Mucosa of stomach (tissue), 1 donor: Measurements from ENCODE around the gene BUB1.
"Not testable (repeated sequence)": the region's sequence is repeated elsewhere in the genome, so short reads cannot be mapped to it uniquely, and the experiment has no call there.

ENCODE experiments used
- H3K27me3 ChIP-seq: one replicate; pipeline ENCODE4 v1.7.0; 2013; ENCODE audit warnings: mild to moderate bottlenecking, low read length; ENCODE audit not compliant: control insufficient read depth, insufficient read depth
- H3K36me3 ChIP-seq: one replicate; pipeline ENCODE4 v1.7.0; 2013; ENCODE audit warnings: low read length; ENCODE audit not compliant: control insufficient read depth, insufficient read depth
- H3K4me1 ChIP-seq: one replicate; pipeline ENCODE4 v1.7.0; 2013; ENCODE audit warnings: mild to moderate bottlenecking, low read length; ENCODE audit not compliant: control insufficient read depth, insufficient read depth
- H3K4me3 ChIP-seq: one replicate; pipeline ENCODE4 v1.7.0; 2013; ENCODE audit warnings: low read length
- H3K9ac ChIP-seq: one replicate; pipeline ENCODE4 v1.7.0; 2013; ENCODE audit warnings: mild to moderate bottlenecking, low read length, moderate library complexity
- H3K9me3 ChIP-seq: one replicate; pipeline ENCODE4 v1.7.0; 2013; ENCODE audit warnings: mild to moderate bottlenecking, low read length, moderate library complexity; ENCODE audit not compliant: control insufficient read depth
- donor health status: Pancreatic carcinoma.

Gene BUB1

GRCh38 chr2:110713513-110714362 is 35.9 kb upstream of the BUB1 start:
- Histone ChIP-seq H3K9me3 (no peaks in the 10 kb centered on the region), H3K36me3 (no peaks in the 10 kb centered on the region), H3K4me1 (no peaks in the 10 kb centered on the region), H3K27me3 (peaks cover 5% of the 10 kb centered on the region), H3K9ac (no peak overlapping the region), H3K4me3 (no peak overlapping the region)

GRCh38 chr2:110712737-110713136 is 34.9 kb upstream of the BUB1 start:
- no peak overlapping the region for H3K4me3 ChIP-seq

GRCh38 chr2:110708455-110708854 is 30.6 kb upstream of the BUB1 start:
- Histone ChIP-seq H3K27me3 (no peaks in the 10 kb centered on the region), H3K4me3 (no peak overlapping the region), H3K9ac (no peak overlapping the region), H3K36me3 (no peaks in the 10 kb centered on the region), H3K9me3 (no peaks in the 10 kb centered on the region), H3K4me1 (no peaks in the 10 kb centered on the region)

More at GRCh38 chr2:110712737-110713136, 34.9 kb upstream of the BUB1 start:
- Histone ChIP-seq H3K9ac (no peak overlapping the region), H3K4me1 (no peaks in the 10 kb centered on the region), H3K9me3 (no peaks in the 10 kb centered on the region), H3K27me3 (peaks cover 5% of the 10 kb centered on the region), H3K36me3 (no peaks in the 10 kb centered on the region)

- H3K4me1 ChIP-seq, result no peaks in the 10 kb centered on the region
- H3K9ac ChIP-seq, result no peak overlapping the region
- H3K9me3 ChIP-seq, result no peaks in the 10 kb centered on the region
- no peaks in the 10 kb centered on the region for H3K36me3 ChIP-seq
- H3K27me3 ChIP-seq, result no peaks in the 10 kb centered on the region
- no peak overlapping the region for H3K4me3 ChIP-seq
Measured at GRCh38 chr2:110707386-110707965, 29.6 kb upstream of the BUB1 start.

- no peaks in the 10 kb centered on the region for H3K9me3 ChIP-seq
- no peak overlapping the region for H3K4me3 ChIP-seq
- no peaks in the 10 kb centered on the region for H3K27me3 ChIP-seq
- no peaks in the 10 kb centered on the region for H3K4me1 ChIP-seq
- H3K9ac ChIP-seq, result no peak overlapping the region
- no peaks in the 10 kb centered on the region for H3K36me3 ChIP-seq
Measured at GRCh38 chr2:110702514-110703380, 24.9 kb upstream of the BUB1 start.

- H3K9me3 ChIP-seq, H3K9ac ChIP-seq, H3K4me1 ChIP-seq, H3K4me3 ChIP-seq, H3K36me3 ChIP-seq, H3K27me3 ChIP-seq: not testable (repeated sequence)
Measured at GRCh38 chr2:110698253-110698652, 20.4 kb upstream of the BUB1 start.

GRCh38 chr2:110695146-110695898 is 17.5 kb upstream of the BUB1 start:
- not testable (repeated sequence) for H3K9me3 ChIP-seq, H3K4me1 ChIP-seq, H3K4me3 ChIP-seq, H3K36me3 ChIP-seq, H3K27me3 ChIP-seq, H3K9ac ChIP-seq

- H3K9ac ChIP-seq, result no peak overlapping the region
- H3K4me3 ChIP-seq, result no peak overlapping the region
- H3K36me3 ChIP-seq, result no peaks in the 10 kb centered on the region
- H3K4me1 ChIP-seq, result no peaks in the 10 kb centered on the region
- H3K27me3 ChIP-seq, result no peaks in the 10 kb centered on the region
- no peaks in the 10 kb centered on the region for H3K9me3 ChIP-seq
Measured at GRCh38 chr2:110691612-110692258, 13.9 kb upstream of the BUB1 start.

GRCh38 chr2:110690083-110690965 is 12.5 kb upstream of the BUB1 start:
- H3K27me3 ChIP-seq, result no peaks in the 10 kb centered on the region
- H3K36me3 ChIP-seq, result no peaks in the 10 kb centered on the region
- H3K4me1 ChIP-seq, result no peaks in the 10 kb centered on the region
- H3K4me3 ChIP-seq, result no peak overlapping the region
- no peak overlapping the region for H3K9ac ChIP-seq
- no peaks in the 10 kb centered on the region for H3K9me3 ChIP-seq

- Histone ChIP-seq H3K4me1 (no peaks in the 10 kb centered on the region), H3K27me3 (no peaks in the 10 kb centered on the region), H3K4me3 (no peak overlapping the region), H3K36me3 (no peaks in the 10 kb centered on the region), H3K9me3 (no peaks in the 10 kb centered on the region), H3K9ac (no peak overlapping the region)
Measured at GRCh38 chr2:110688594-110689091, 10.8 kb upstream of the BUB1 start.
